GM10266 (cell line): ENCODE measurements around the gene GRIN3A.
"Not testable (repeated sequence)": the region's sequence is repeated elsewhere in the genome, so short reads cannot be mapped to it uniquely, and the experiment has no call there.

Experiments
- DNase-seq: peaks from one replicate; pipeline ENCODE4 v3.0.0; 2012; ENCODE audit errors: extremely low spot score
- CTCF ChIP-seq: IDR thresholded peaks from 2 replicates; pipeline ENCODE4 v1.5.1; 2012; ENCODE audit warnings: mild to moderate bottlenecking, low read depth; ENCODE audit not compliant: control insufficient read depth, insufficient read depth; ENCODE audit errors: missing control alignments

The GRIN3A gene

GRCh38 chr9:101567725-101568350 is 170.6 kb downstream of the GRIN3A start:
- DNase-seq, result no peak
- no peak for TF ChIP-seq CTCF

- peak; percentile 10 for DNase-seq
These were observed 171.3 kb downstream of the GRIN3A start for GRCh38 chr9:101566904-101567724.

GRCh38 chr9:101564252-101564651 is 174.2 kb downstream of the GRIN3A start:
- no peak for TF ChIP-seq CTCF
- DNase-seq, result no peak

More at GRCh38 chr9:101566904-101567724, 171.3 kb downstream of the GRIN3A start:
- peak; percentile 39 for TF ChIP-seq CTCF

- no peak for TF ChIP-seq CTCF
- DNase-seq, result no peak
These were observed 175.5 kb downstream of the GRIN3A start for GRCh38 chr9:101562966-101563365.

- TF ChIP-seq CTCF, result no peak
- no peak for DNase-seq
These were observed 176.7 kb downstream of the GRIN3A start for GRCh38 chr9:101561740-101562139.

- not testable (repeated sequence) for DNase-seq
These were observed 188.9 kb downstream of the GRIN3A start for GRCh38 chr9:101549472-101550098.

GRCh38 chr9:101543098-101543735 is 195.2 kb downstream of the GRIN3A start:
- DNase-seq, result no peak
- no peak for TF ChIP-seq CTCF
